A549 (cell line): ENCODE results near the gene PPP6R1.

ENCODE experiments used
- EP300 ChIP-seq, 2 experiments: fragments of >200 bp; sonication (Bioruptor Twin); formaldehyde crosslinking; IDR thresholded peaks; 2 replicates in 1 of 2; 3 replicates in 1 of 2; pipeline ENCODE4 v1.6.1; 2016 to 2017
- JUNB ChIP-seq: fragments of >200 bp; sonication (Bioruptor Twin); formaldehyde crosslinking; IDR thresholded peaks from 2 replicates; pipeline ENCODE4 v1.6.1; 2016
- MYC ChIP-seq: IDR thresholded peaks from 2 replicates; pipeline ENCODE4 v1.6.1; 2012; ENCODE audit warnings: mild to moderate bottlenecking, inconsistent platforms, low read length, improper control_type of control experiment, borderline replicate concordance
- RNF2 ChIP-seq: fragments of 200-600 bp; sonication (generic); IDR thresholded peaks from 2 replicates; pipeline ENCODE4 v1.6.1; 2016; ENCODE audit warnings: low read depth, mild to moderate bottlenecking, antibody characterized with exemption, moderate library complexity, borderline replicate concordance
- TF ChIP-seq, protein P1 (sequence below): fragments of >200 bp; sonication (Bioruptor Twin); formaldehyde crosslinking; IDR thresholded peaks from 3 replicates; pipeline ENCODE4 v1.5.1; 2016
- TF ChIP-seq, protein P2 (sequence below): IDR thresholded peaks from 2 replicates; pipeline ENCODE4 v1.6.1; 2012
- TF ChIP-seq, protein P3 (sequence below): IDR thresholded peaks from 2 replicates; pipeline ENCODE4 v1.6.1; 2012

DNA sequence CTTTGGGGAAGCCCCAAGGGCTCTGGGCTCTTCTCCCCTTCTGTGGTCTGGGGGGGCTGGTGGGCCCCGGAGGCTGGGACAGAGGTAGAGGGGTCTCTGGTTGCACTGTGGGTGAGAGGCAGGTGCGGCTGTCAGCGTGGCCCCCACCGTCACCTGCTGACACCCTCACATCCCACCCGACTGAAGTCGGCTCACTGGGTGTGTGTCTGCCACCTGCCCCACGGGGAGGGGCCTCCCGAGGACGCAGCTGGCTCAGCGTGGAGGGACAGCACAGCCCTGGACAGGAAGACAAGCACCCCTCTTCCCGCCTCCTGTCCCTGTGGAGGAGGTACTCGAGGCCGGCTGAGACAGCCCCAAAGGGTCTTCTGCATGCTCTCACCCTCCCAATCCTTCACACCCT, 28.0 kb downstream of the PPP6R1 start:
- TF ChIP-seq, protein P1, sequence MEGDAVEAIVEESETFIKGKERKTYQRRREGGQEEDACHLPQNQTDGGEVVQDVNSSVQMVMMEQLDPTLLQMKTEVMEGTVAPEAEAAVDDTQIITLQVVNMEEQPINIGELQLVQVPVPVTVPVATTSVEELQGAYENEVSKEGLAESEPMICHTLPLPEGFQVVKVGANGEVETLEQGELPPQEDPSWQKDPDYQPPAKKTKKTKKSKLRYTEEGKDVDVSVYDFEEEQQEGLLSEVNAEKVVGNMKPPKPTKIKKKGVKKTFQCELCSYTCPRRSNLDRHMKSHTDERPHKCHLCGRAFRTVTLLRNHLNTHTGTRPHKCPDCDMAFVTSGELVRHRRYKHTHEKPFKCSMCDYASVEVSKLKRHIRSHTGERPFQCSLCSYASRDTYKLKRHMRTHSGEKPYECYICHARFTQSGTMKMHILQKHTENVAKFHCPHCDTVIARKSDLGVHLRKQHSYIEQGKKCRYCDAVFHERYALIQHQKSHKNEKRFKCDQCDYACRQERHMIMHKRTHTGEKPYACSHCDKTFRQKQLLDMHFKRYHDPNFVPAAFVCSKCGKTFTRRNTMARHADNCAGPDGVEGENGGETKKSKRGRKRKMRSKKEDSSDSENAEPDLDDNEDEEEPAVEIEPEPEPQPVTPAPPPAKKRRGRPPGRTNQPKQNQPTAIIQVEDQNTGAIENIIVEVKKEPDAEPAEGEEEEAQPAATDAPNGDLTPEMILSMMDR = no peak
- no peak for TF ChIP-seq MYC
- TF ChIP-seq, protein P2, sequence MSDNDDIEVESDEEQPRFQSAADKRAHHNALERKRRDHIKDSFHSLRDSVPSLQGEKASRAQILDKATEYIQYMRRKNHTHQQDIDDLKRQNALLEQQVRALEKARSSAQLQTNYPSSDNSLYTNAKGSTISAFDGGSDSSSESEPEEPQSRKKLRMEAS = no peak
- TF ChIP-seq EP300 (IDR thresholded peaks at IDR 0.05) = no peak
- TF ChIP-seq RNF2 = no peak
- TF ChIP-seq JUNB = no peak
- TF ChIP-seq, protein P3, sequence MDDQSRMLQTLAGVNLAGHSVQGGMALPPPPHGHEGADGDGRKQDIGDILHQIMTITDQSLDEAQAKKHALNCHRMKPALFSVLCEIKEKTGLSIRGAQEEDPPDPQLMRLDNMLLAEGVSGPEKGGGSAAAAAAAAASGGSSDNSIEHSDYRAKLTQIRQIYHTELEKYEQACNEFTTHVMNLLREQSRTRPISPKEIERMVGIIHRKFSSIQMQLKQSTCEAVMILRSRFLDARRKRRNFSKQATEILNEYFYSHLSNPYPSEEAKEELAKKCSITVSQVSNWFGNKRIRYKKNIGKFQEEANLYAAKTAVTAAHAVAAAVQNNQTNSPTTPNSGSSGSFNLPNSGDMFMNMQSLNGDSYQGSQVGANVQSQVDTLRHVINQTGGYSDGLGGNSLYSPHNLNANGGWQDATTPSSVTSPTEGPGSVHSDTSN = no peak
